22Rv1 (cell line): Measurements from ENCODE around the gene EDN3.
"Not testable (repeated sequence)": the region's sequence is repeated elsewhere in the genome, so short reads cannot be mapped to it uniquely, and the experiment has no call there.

Experiments
- H3K27ac ChIP-seq: fragments of 450-650 bp; 2 replicates; pipeline ENCODE4 v1.5.1; 2017
- ZFX ChIP-seq: fragments of 450-650 bp; IDR thresholded peaks from 2 replicates; pipeline ENCODE4 v1.6.1; 2017; ENCODE audit warnings: antibody characterized with exemption, borderline replicate concordance
- TF ChIP-seq, protein P1 (sequence below): fragments of 450-650 bp; IDR thresholded peaks from 2 replicates; pipeline ENCODE4 v1.5.1; 2017; ENCODE audit warnings: mild to moderate bottlenecking

Gene EDN3

DNA sequence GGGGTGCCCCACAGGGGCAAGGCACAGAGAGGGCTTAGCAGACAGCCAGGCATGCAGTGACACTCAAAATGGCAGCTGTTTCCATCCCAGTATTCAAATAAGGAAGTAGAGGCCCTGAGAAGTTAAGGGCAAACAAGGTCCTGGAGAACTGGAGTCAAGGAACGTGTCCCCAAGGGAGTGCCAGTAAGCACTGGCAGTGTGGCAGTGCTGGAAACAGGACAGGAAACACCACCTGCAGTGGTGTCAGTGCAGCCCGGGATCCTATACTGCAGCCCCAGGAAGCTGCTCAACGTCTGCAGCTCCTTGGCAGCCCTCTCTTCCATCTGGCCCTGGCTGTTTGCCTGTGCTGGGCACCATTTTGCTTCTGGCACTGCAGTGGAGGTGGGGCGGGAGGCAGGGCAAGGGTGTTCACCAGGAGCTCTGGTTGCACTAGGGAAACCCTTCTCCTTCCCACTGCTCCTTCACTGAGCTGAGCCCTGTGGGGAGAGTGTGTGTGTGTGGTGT, 56.3 kb downstream of the EDN3 start:
- H3K27ac ChIP-seq, result no peak overlapping the region
- TF ChIP-seq, protein P1, sequence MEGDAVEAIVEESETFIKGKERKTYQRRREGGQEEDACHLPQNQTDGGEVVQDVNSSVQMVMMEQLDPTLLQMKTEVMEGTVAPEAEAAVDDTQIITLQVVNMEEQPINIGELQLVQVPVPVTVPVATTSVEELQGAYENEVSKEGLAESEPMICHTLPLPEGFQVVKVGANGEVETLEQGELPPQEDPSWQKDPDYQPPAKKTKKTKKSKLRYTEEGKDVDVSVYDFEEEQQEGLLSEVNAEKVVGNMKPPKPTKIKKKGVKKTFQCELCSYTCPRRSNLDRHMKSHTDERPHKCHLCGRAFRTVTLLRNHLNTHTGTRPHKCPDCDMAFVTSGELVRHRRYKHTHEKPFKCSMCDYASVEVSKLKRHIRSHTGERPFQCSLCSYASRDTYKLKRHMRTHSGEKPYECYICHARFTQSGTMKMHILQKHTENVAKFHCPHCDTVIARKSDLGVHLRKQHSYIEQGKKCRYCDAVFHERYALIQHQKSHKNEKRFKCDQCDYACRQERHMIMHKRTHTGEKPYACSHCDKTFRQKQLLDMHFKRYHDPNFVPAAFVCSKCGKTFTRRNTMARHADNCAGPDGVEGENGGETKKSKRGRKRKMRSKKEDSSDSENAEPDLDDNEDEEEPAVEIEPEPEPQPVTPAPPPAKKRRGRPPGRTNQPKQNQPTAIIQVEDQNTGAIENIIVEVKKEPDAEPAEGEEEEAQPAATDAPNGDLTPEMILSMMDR, result no peak
- no peak for TF ChIP-seq ZFX

DNA sequence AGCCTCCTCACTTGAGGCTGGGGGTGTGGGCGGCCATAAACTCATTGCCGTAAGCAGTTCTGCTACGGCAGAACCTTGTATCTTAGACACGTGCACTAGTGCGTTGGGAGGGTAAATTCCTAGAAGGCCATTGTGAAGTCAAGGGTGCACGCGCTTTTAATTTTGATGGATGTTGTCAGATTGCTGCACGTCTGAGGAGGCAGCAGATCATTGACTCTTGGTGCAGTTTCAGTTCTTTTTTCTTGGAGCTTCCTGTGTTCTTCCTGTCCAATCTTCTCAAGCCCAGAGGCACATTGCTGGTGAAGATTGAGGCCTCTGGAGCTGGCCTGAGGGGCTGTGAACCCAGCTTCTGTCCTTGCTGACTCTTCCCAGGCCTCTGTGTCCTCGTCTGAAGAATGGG, 58.4 kb downstream of the EDN3 start:
- not testable (repeated sequence) for H3K27ac ChIP-seq

DNA sequence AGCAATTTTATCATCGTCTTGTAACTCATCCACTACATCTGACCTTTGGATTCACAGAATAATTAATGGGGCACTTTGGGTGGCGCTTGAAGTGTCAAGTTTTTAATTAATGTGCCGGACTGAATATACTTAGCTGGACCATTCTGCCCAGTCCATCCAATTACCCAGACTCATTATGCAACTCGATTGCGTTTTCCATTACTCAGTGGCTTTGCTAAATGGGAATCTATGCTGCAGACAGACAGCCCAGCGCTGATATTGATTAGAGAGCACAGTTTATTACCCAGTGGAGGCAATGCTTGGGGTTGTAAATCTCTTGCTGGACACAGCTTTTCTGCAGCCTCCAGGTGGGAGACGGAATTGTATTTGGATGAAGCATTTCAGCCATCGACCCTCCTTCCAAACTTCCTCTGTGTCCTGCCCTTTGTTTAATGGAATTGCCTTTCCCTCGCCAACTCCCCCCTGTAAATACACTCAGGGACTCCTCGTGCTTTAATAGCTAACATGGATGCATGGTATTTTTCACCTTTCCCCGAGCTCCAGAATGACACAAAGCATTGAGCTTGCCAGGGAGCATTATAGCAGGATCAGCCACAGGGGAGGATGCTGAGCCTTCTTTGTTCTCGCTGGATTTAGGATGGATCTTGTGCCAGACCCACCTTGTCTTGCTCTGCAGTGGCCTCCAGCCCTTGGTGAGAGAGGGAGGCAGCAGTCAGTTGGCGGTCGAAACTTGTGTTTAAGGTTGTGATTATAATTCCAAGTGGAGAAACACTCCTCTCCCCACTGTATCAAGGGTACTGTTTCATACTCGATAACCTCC, 59.7 kb downstream of the EDN3 start:
- H3K27ac ChIP-seq, result no peak overlapping the region
- no peak for TF ChIP-seq ZFX
- TF ChIP-seq, protein P1, result no peak

DNA sequence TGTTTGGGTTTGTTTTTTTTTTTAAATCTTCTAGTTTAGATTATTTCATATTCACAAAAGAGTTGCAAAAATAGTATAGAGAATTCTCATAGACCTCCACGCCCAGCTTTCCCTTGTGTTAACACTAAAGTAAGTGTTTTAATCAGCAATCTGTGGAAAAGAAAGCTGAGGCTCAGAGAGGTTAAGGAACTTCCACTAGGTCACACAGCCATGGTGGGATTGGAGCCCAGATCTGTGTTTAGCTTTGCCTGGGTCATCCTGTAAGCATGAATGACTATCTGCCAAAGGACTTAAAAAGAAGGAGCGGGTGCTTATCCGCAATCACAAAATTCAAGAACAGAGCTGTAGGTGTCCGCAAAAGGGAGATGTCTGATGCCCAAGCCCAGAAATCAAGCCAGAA, 60.5 kb downstream of the EDN3 start:
- H3K27ac ChIP-seq, result no peak overlapping the region
- TF ChIP-seq, protein P1, result no peak

DNA sequence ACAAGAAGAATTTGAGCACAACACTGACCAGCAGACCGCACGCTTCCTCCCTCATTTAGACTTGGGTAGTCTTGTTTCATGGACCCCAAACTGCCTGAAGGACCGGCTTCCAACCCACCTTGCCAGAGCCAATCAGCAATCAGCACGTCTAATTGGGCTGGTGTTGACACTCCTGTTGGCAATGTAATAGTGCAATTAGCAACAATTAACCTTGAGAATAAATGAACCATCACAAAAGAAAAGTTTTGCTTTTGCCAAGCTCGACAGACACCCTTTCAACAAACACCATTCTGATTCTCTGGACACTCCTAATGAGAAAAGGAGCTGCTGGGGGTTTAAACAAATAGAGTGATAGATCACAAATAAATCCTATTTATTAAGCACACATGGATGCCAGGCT, 61.0 kb downstream of the EDN3 start:
- TF ChIP-seq, protein P1, result no peak
- TF ChIP-seq ZFX, result no peak
- H3K27ac ChIP-seq, result no peak overlapping the region

DNA sequence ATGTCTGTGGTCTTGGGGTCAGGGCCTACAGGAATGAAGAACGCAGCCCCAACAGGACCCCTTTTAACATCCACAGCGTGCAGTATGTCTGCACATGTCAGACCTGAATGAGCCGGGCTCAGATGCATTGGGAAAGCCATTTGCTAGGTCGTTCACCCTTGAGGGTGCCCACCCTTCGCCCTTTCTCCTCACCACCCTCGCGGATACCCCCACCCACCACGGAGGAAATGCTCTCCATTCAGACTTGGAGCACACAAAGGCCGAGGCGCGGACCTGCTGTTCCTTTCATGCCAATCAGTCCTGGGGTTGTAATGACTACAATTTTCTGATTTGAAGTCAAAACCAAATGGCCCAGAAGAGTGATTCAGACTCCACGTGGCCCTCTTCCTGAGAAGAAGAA, 62.7 kb downstream of the EDN3 start:
- H3K27ac ChIP-seq, result no peak overlapping the region
- TF ChIP-seq, protein P1, result no peak
- TF ChIP-seq ZFX, result no peak

DNA sequence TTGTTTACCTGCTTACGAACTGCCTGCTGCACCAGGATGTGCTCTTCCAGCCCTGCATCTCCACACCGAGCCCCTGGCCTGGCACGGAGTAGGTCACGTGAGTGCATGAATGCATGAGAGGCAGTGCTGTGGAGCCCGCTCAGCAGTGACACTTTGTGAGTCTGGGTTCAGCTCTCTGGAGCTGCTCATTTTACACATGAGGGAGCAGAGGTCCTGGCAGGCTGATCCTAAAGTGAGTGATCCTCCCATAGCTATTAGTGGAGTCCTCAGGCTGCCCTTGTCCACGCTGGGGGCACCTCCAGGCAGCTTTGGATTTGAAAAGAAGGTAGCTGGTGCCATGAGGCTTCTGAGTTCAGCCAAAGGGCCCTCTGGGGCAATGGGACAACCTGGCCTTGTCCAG, 64.2 kb downstream of the EDN3 start:
- TF ChIP-seq, protein P1, result no peak
- no peak for TF ChIP-seq ZFX
- no peak overlapping the region for H3K27ac ChIP-seq
